K562 (cell line): ENCODE measurements around the gene CHPF. TPM values are rescaled to one million over a fixed set of nuclear protein-coding genes. Genes with fewer than 3 reads are reported as not detected.

Source experiments
- CBX2 ChIP-seq: fragments of 200-600 bp; sonication (generic); IDR thresholded peaks from one replicate; pipeline ENCODE4 v1.6.1; 2012; ENCODE audit warnings: mild to moderate bottlenecking, low read length, inconsistent platforms; ENCODE audit not compliant: insufficient read depth, poor library complexity, severe bottlenecking
- CTCF ChIP-seq, 3 experiments: IDR thresholded peaks in 2 of 3; conservative IDR thresholded peaks in 1 of 3; 2 replicates each; pipeline ENCODE4 v1.5.1; 2011 to 2012; ENCODE audit warnings: low read length in 3 of 3, mild to moderate bottlenecking in 3 of 3, control low read depth in 2 of 3, improper control_type of control experiment in 1 of 3, inconsistent platforms in 1 of 3, low read depth in 1 of 3, mixed read lengths in 1 of 3, moderate library complexity in 1 of 3; ENCODE audit not compliant: insufficient read depth in 2 of 3
- CTCFL ChIP-seq: IDR thresholded peaks from 2 replicates; pipeline ENCODE4 v1.6.1; 2011; ENCODE audit warnings: borderline replicate concordance, low read depth, mild to moderate bottlenecking, moderate library complexity, low read length; ENCODE audit not compliant: insufficient read depth, poor library complexity, severe bottlenecking
- DMBX1 ChIP-seq: fragments of 250-450 bp; sonication (Bioruptor Pico); IDR thresholded peaks from 2 replicates; pipeline ENCODE4 v1.8.0; 2022; ENCODE audit warnings: inconsistent platforms, mild to moderate bottlenecking, moderate library complexity, borderline replicate concordance
- FOXP1 ChIP-seq: sonication (generic); formaldehyde crosslinking; IDR thresholded peaks from 2 replicates; pipeline ENCODE4 v1.8.0; 2022; ENCODE audit warnings: mild to moderate bottlenecking, missing genetic modification reagents
- HCFC1 ChIP-seq: IDR thresholded peaks from 2 replicates; pipeline ENCODE4 v1.6.1; 2012; ENCODE audit warnings: low read depth, low read length, improper control_type of control experiment
- HMGXB4 ChIP-seq: sonication (generic); formaldehyde crosslinking; IDR thresholded peaks from 2 replicates; pipeline ENCODE4 v1.8.1; 2023; ENCODE audit warnings: mild to moderate bottlenecking, missing genetic modification reagents
- MCM2 ChIP-seq: fragments of 450-650 bp; IDR thresholded peaks from 2 replicates; pipeline ENCODE4 v1.6.1; 2017; ENCODE audit warnings: low read depth, mild to moderate bottlenecking
- MYBL2 ChIP-seq, 2 experiments: fragments of 450-650 bp in 1 of 2; sonication (generic) in 1 of 2; formaldehyde crosslinking in 1 of 2; IDR thresholded peaks; 2 replicates each; pipeline versions ENCODE4 v1.6.1 to v1.8.1; 2017 to 2022; ENCODE audit warnings: borderline replicate concordance in 1 of 2, inconsistent platforms in 1 of 2, low read depth in 1 of 2, mild to moderate bottlenecking in 1 of 2, missing genetic modification reagents in 1 of 2, moderate library complexity in 1 of 2
- NEUROD1 ChIP-seq: fragments of 150-350 bp; IDR thresholded peaks from 2 replicates; pipeline ENCODE4 v1.6.1; 2014; ENCODE audit warnings: borderline replicate concordance, low read length, low read depth; ENCODE audit not compliant: partially characterized antibody
- NRF1 ChIP-seq, 2 experiments: fragments of 450-650 bp; IDR thresholded peaks in 1 of 2; conservative IDR thresholded peaks in 1 of 2; 2 replicates each; pipeline ENCODE4 v1.6.1; 2014; ENCODE audit warnings: mild to moderate bottlenecking in 2 of 2
- RAD21 ChIP-seq, 2 experiments: fragments of 250-450 bp in 1 of 2; fragments of 450-650 bp in 1 of 2; sonication (Bioruptor Pico) in 1 of 2; formaldehyde crosslinking in 1 of 2; IDR thresholded peaks in 1 of 2; conservative IDR thresholded peaks in 1 of 2; 2 replicates each; pipeline versions ENCODE4 v1.4.0 to v1.8.0; 2020 to 2022; ENCODE audit warnings: mild to moderate bottlenecking in 2 of 2, moderate library complexity in 1 of 2
- STAG1 ChIP-seq: sonication (generic); formaldehyde crosslinking; IDR thresholded peaks from 2 replicates; pipeline ENCODE4 v1.5.0; 2020; ENCODE audit warnings: missing genetic modification reagents, borderline replicate concordance
- YY1 ChIP-seq, 3 experiments: IDR thresholded peaks; 2 replicates each; pipeline ENCODE4 v1.6.1; 2011; ENCODE audit warnings: low read length in 2 of 3, mild to moderate bottlenecking in 2 of 3, moderate library complexity in 2 of 3, borderline replicate concordance in 1 of 3, control low read depth in 1 of 3, low read depth in 1 of 3; ENCODE audit not compliant: insufficient read depth in 3 of 3, insufficient replicate concordance in 2 of 3, control insufficient read depth in 1 of 3, insufficient read length in 1 of 3; ENCODE audit errors: extremely low read depth in 1 of 3
- ZNF143 ChIP-seq: sonication (generic); formaldehyde crosslinking; IDR thresholded peaks from 2 replicates; pipeline ENCODE4 v1.9.0; 2022; ENCODE audit warnings: mild to moderate bottlenecking, missing genetic modification reagents
- ZNF444 ChIP-seq: fragments of 250-450 bp; sonication (Bioruptor Pico); IDR thresholded peaks from 2 replicates; pipeline ENCODE4 v1.4.0; 2020; ENCODE audit warnings: mild to moderate bottlenecking, moderate library complexity
- polyA plus RNA-seq, 8 experiments: library from polyadenylated mRNA; depleted of rRNA in 4 of 8; stranded (reverse) in 5 of 8; unstranded in 3 of 8; fragments of >200 nt; fragmentation: Nextera tagmentation in 2 of 8; fragmentation: Illumina TruSeq in 1 of 8; extraction: Ambion mirVana in 2 of 8; extraction: Trizol in 1 of 8; gene quantifications; 2 replicates each; pipeline versions ENCODE4 v1.2.1 to v1.2.3, GENCODE V29; 2011 to 2014; ENCODE audit warnings: inconsistent platforms in 1 of 8, missing spikeins in 1 of 8
- total RNA-seq, 7 experiments: library from RNA; depleted of rRNA in 6 of 7; stranded (reverse); fragments of >200 nt in 6 of 7; fragmentation: Illumina TruSeq in 2 of 7; extraction: Trizol in 2 of 7; gene quantifications; 2 replicates each; pipeline versions ENCODE4 v1.2.1 to v1.2.3, GENCODE V29; 2011 to 2021; ENCODE audit warnings: low replicate concordance in 1 of 7

CHPF gene
- total and polyA plus RNA-seq, 9 of the 15 experiments (the other 6 are each of a cell fraction or from before 2014, with no cell fraction given): 0.15 to 57.2 (median 7.9) TPM

- no peak for TF ChIP-seq CTCFL
- TF ChIP-seq NRF1 (conservative IDR thresholded peaks at IDR 0.05 in 1 of 2, IDR thresholded peaks at IDR 0.05 in 1 of 2): peak; percentile 80 to 83
- TF ChIP-seq NEUROD1: peak; percentile 56
- no peak for TF ChIP-seq MCM2
- no peak for TF ChIP-seq HMGXB4 (CRISPR knock-in tag)
- TF ChIP-seq MYBL2 (IDR thresholded peaks at IDR 0.05; ENCODE audit: low read depth): no peak
- TF ChIP-seq MYBL2 (CRISPR knock-in tag; IDR thresholded peaks at IDR 0.05; ENCODE audit: borderline replicate concordance): no peak
- peak; percentile 91 to 98 (median 97) for TF ChIP-seq CTCF (IDR thresholded peaks at IDR 0.05 in 2 of 3, conservative IDR thresholded peaks at IDR 0.05 in 1 of 3; ENCODE audit: insufficient read depth in 2 of 3, low read depth in 1 of 3, low read length in 3 of 3)
- TF ChIP-seq RAD21 (CRISPR knock-in tag; conservative IDR thresholded peaks at IDR 0.05 in 1 of 2, IDR thresholded peaks at IDR 0.05 in 1 of 2): peak; percentile 98 to 99
- TF ChIP-seq HCFC1: peak; percentile 14; the same call in 1 of the 2 replicates
- TF ChIP-seq YY1 (IDR thresholded peaks at IDR 0.05; ENCODE audit: borderline replicate concordance in 1 of 3, control insufficient read depth in 1 of 3, extremely low read depth in 1 of 3, insufficient read depth in 3 of 3, insufficient read length in 1 of 3, insufficient replicate concordance in 2 of 3, low read depth in 1 of 3, low read length in 2 of 3): peak in 1 of 3 experiments; percentile 49
- TF ChIP-seq FOXP1 (CRISPR knock-in tag): peak; percentile 38; the same call in 1 of the 2 replicates
- TF ChIP-seq ZNF143 (CRISPR knock-in tag): no peak
- no peak for TF ChIP-seq ZNF444 (CRISPR knock-in tag)
- TF ChIP-seq DMBX1 (CRISPR knock-in tag): no peak
- peak; percentile 90; the same call in 1 of the 2 replicates for TF ChIP-seq STAG1 (CRISPR knock-in tag)
- TF ChIP-seq CBX2: no peak
These were observed 13.3 kb downstream of the CHPF start (continued) for GRCh38 chr2:219530048-219530963.
